ENCODE data around the gene PMEPA1. TPM values are rescaled to one million over a fixed set of nuclear protein-coding genes. Genes with fewer than 3 reads are reported as not detected.

The PMEPA1 gene
- total and polyA plus RNA-seq, 7 experiments from 2014 or later = 0.44 to 10.0 (median 8.7) TPM

DNA sequence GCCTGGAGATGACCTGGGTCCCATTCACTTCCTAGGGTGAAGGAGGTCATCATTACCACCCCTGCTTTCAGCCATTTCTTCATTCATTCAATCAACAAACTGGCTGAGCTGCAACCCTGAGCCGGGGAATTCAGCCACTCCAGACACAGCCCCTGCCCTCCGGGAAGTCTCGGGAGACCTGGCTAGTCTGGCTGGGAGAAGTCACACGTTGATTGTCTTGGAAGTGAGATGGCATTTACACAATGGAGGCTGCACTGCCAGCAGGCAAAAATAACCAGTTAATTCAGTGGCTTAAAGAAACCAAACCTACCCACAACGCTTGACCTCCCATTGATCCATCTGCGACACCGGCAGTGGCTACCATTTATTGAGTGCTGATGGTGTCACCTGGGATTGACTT lies 2.0 kb upstream of the PMEPA1 start:
- peak overlapping the region in 4 of 10 donors; percentile 43 to 93 (median 68) for H3K4me3 Mint-ChIP-seq
- ChIA-PET CTCF (interaction anchor here (1.1 kb wide), 1 partner anchor 62 kb away, joined by 3 read pairs; no protein-coding TSS in a partner anchor), POLR2A (interaction anchor here (3.0 kb wide), 1 partner anchor 82 kb away, joined by 36 read pairs; no protein-coding TSS in a partner anchor)
- ATAC-seq = no peak
- peaks cover 15 to 54% (median 44%) of the 10 kb centered on the region in 7 donors for H3K4me1 Mint-ChIP-seq
- DNase-seq = no peak
- Histone ChIP-seq H3K9me3 (ENCODE audit: control insufficient read depth in 2 of 3, low read length in 3 of 3) (no peaks in the 10 kb centered on the region), H3K4me1 (ENCODE audit: control insufficient read depth in 2 of 2, insufficient read depth in 2 of 2, low read length in 2 of 2) (peaks cover 11 to 23% of the 10 kb centered on the region in 2 donors), H3K36me3 (ENCODE audit: control insufficient read depth in 2 of 3, insufficient read depth in 3 of 3, low read length in 3 of 3) (peaks cover 0 to 4% (median 0%) of the 10 kb centered on the region in 3 experiments), H3K27me3 (ENCODE audit: control insufficient read depth in 2 of 2, insufficient read depth in 2 of 2, low read length in 2 of 2) (peaks cover 0 to 7% of the 10 kb centered on the region in 2 donors), H3K4me3 (ENCODE audit: low read length) (no peak overlapping the region), H3K27ac (ENCODE audit: low read depth, low read length) (no peak overlapping the region)
- no peaks in the 10 kb centered on the region for H3K9me3 Mint-ChIP-seq
- H3K36me3 Mint-ChIP-seq = peaks cover 0 to 2% (median 0%) of the 10 kb centered on the region in 5 donors
- H3K27me3 Mint-ChIP-seq = peaks cover 0 to 46% (median 0%) of the 10 kb centered on the region in 5 donors
- intact Hi-C loops (cut with micrococcal nuclease) = loop anchor here (2.0 to 10.0 kb wide), 8 partner anchors 37 to 1245 kb away; partner anchors contain the start of genes RAB22A (in 1 of the 2), RAE1 (in 1 of the 2), RBM38 (in 1 of the 2) and RTF2 (in 1 of the 2)
- H3K27ac Mint-ChIP-seq = peak overlapping the region in 7 of 9 donors; percentile 52 to 96 (median 82)

- Histone ChIP-seq H3K27ac (ENCODE audit: low read depth, low read length) (peak overlapping the region; percentile 88), H3K9me3 (ENCODE audit: control insufficient read depth in 2 of 3, low read length in 3 of 3) (no peaks in the 10 kb centered on the region), H3K27me3 (ENCODE audit: control insufficient read depth in 2 of 2, insufficient read depth in 2 of 2, low read length in 2 of 2) (peaks cover 0 to 7% of the 10 kb centered on the region in 2 donors), H3K4me3 (ENCODE audit: low read length) (peak overlapping the region; percentile 98), H3K4me1 (ENCODE audit: control insufficient read depth in 2 of 2, insufficient read depth in 2 of 2, low read length in 2 of 2) (peaks cover 11 to 23% of the 10 kb centered on the region in 2 donors), H3K36me3 (ENCODE audit: control insufficient read depth in 2 of 3, insufficient read depth in 3 of 3, low read length in 3 of 3) (peaks cover 0 to 4% (median 0%) of the 10 kb centered on the region in 3 experiments)
- no peak for DNase-seq
- intact Hi-C loops (cut with micrococcal nuclease) = loop anchor here (2.0 to 10.0 kb wide), 8 partner anchors 37 to 1244 kb away; partner anchors contain the start of genes RAB22A (in 1 of the 2), RAE1 (in 1 of the 2), RBM38 (in 1 of the 2) and RTF2 (in 1 of the 2)
- Mint-ChIP-seq H3K4me3 (peak overlapping the region in 9 of 10 donors; percentile 82 to 96 (median 93)), H3K27ac (peak overlapping the region in 8 of 9 donors; percentile 94 to 96 (median 96)), H3K4me1 (peaks cover 15 to 54% (median 44%) of the 10 kb centered on the region in 7 donors), H3K36me3 (peaks cover 0 to 2% (median 0%) of the 10 kb centered on the region in 5 donors), H3K27me3 (peaks cover 0 to 45% (median 0%) of the 10 kb centered on the region in 5 donors), H3K9me3 (no peaks in the 10 kb centered on the region)
- ChIA-PET POLR2A (interaction anchor here (0.9 to 3.4 kb wide), 4 partner anchors 12 to 92 kb away, joined by 3 to 36 read pairs (median 10); partner anchors contain the start of gene ZBP1), CTCF (interaction anchor here (0.6 to 1.9 kb wide), 3 partner anchors 17 to 92 kb away, joined by 3 to 4 read pairs (median 4); no protein-coding TSS in a partner anchor)
- no peak for ATAC-seq
Observed at GRCh38 chr20:57711311-57711712, 1.5 kb upstream of the PMEPA1 start.

DNA sequence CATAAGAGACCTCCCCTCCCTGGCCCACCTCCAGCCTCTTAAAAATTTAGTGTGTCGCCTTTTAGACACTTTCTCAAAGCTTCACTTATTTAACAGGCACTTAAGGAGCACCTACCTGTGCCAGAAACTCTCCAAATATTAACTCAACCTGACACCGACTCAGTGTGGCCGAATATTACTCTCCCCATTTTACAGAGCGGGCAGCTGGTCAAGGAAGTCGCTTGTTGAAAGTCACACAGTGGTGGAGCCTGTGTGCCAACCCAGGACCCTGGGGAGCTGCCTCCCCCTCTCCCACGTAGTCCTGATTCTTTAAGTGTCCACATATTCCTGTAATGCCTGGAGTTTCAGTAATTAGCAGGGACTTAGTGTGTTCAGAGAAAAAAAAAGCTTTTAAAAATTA lies 1.0 kb upstream of the PMEPA1 start:
- CTCF ChIA-PET = interaction anchor here (0.6 to 1.9 kb wide), 3 partner anchors 16 to 92 kb away, joined by 3 to 4 read pairs (median 4); no protein-coding TSS in a partner anchor
- DNase-seq (no peak), ATAC-seq (no peak)
- intact Hi-C loops (cut with micrococcal nuclease) = loop anchor here (1.0 to 10.0 kb wide), 14 partner anchors 7 to 1412 kb away; partner anchors contain the start of genes RAB22A (in 1 of the 2), RAE1 (in 1 of the 2), RBM38 (in 1 of the 2) and RTF2 (in 1 of the 2)
- H3K27ac Mint-ChIP-seq = peak overlapping the region in 8 of 9 donors; percentile 94 to 96 (median 96)
- peak overlapping the region; percentile 98 for H3K4me3 ChIP-seq (ENCODE audit: low read length)
- peak overlapping the region; percentile 48 to 96 (median 93) for H3K4me3 Mint-ChIP-seq
- H3K9me3 ChIP-seq (ENCODE audit: control insufficient read depth in 2 of 3, low read length in 3 of 3) = no peaks in the 10 kb centered on the region
- H3K27me3 ChIP-seq (ENCODE audit: control insufficient read depth in 2 of 2, insufficient read depth in 2 of 2, low read length in 2 of 2) = peaks cover 0 to 7% of the 10 kb centered on the region in 2 donors
- POLR2A ChIA-PET = interaction anchor here (0.9 to 3.4 kb wide), 6 partner anchors 8 to 92 kb away, joined by 3 to 36 read pairs (median 7); partner anchors contain the start of gene ZBP1
- peak overlapping the region; percentile 88 for H3K27ac ChIP-seq (ENCODE audit: low read depth, low read length)
- peaks cover 11 to 23% of the 10 kb centered on the region in 2 donors for H3K4me1 ChIP-seq (ENCODE audit: control insufficient read depth in 2 of 2, insufficient read depth in 2 of 2, low read length in 2 of 2)
- peaks cover 0 to 4% (median 0%) of the 10 kb centered on the region in 3 experiments for H3K36me3 ChIP-seq (ENCODE audit: control insufficient read depth in 2 of 3, insufficient read depth in 3 of 3, low read length in 3 of 3)
- peaks cover 15 to 57% (median 44%) of the 10 kb centered on the region in 7 donors for H3K4me1 Mint-ChIP-seq
- peaks cover 0 to 47% (median 0%) of the 10 kb centered on the region in 5 donors for H3K27me3 Mint-ChIP-seq
- peaks cover 0 to 2% (median 0%) of the 10 kb centered on the region in 5 donors for H3K36me3 Mint-ChIP-seq
- H3K9me3 Mint-ChIP-seq = no peaks in the 10 kb centered on the region

DNA sequence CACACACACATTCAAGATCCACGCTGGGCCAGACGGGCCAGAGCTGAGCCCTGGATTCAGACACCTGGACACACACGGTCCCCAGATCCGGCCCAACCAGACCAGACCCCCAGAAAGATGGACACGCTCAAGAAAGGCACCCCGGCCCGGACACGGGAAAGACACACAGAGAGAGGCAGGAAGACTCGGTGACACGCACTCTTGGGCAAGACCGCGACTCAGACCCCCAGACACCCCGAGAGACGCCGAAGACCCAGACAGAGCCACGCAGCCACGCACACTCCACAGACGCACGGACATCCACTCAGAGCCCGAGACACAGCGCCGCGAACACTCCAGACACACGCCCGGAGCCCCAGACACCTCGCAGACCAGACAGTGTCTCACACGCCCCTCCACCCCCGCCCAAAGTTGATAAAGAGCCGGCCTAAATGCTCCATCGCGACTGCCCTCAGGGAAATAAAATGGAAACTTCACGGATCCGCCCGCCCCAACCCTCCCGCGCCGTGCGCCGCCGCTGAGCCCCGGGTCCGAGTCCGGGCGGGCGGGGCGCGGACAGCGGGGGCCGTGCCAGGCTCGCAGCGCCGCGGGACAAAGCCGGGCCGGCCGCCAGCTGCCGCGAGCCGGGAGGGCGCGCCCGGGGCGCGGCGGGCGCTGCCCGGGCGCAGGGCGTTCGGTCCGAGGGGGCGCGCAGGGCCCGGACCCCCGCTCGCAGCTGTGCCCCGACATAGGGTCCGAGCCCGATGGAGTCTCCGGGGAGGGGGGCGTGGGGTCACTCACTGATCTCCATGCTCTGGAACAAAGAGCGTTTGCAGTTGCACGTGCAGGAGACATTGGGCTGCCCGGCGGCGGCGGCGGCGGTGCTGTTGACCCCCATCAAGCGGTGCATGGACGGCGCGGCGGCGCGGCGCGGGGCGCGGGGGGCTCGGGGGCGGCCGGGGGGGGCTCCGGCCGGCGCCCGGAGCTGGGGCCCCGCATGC lies 831 bp downstream of the PMEPA1 start:
- H3K4me1 Mint-ChIP-seq = peaks cover 15 to 55% (median 44%) of the 10 kb centered on the region in 7 donors
- intact Hi-C loops (cut with micrococcal nuclease) = no loop called here
- peak overlapping the region; percentile 37 for H3K27ac ChIP-seq (ENCODE audit: low read depth, low read length)
- POLR2A ChIA-PET = interaction anchor here (0.8 to 3.4 kb wide), 4 partner anchors 9 to 319 kb away, joined by 3 to 36 read pairs (median 14); partner anchors contain the start of gene ZBP1
- ATAC-seq (no peak), DNase-seq (peak in 3 of 9 donors; percentile 7 to 55 (median 25))
- H3K4me3 Mint-ChIP-seq = peak overlapping the region; percentile 82 to 97 (median 90)
- H3K9me3 Mint-ChIP-seq = no peaks in the 10 kb centered on the region
- H3K9me3 ChIP-seq (ENCODE audit: control insufficient read depth in 2 of 3, low read length in 3 of 3) = no peaks in the 10 kb centered on the region
- peaks cover 0 to 51% (median 0%) of the 10 kb centered on the region in 5 donors for H3K27me3 Mint-ChIP-seq
- H3K36me3 ChIP-seq (ENCODE audit: control insufficient read depth in 2 of 3, insufficient read depth in 3 of 3, low read length in 3 of 3) = peaks cover 0 to 4% (median 0%) of the 10 kb centered on the region in 3 experiments
- H3K4me1 ChIP-seq (ENCODE audit: control insufficient read depth in 2 of 2, insufficient read depth in 2 of 2, low read length in 2 of 2) = peaks cover 11 to 23% of the 10 kb centered on the region in 2 donors
- H3K27ac Mint-ChIP-seq = peak overlapping the region; percentile 23 to 97 (median 93)
- H3K27me3 ChIP-seq (ENCODE audit: control insufficient read depth in 2 of 2, insufficient read depth in 2 of 2, low read length in 2 of 2) = peaks cover 0 to 7% of the 10 kb centered on the region in 2 donors
- H3K4me3 ChIP-seq (ENCODE audit: low read length) = peak overlapping the region; percentile 24
- CTCF ChIA-PET = no interaction called here
- peaks cover 0 to 2% (median 0%) of the 10 kb centered on the region in 5 donors for H3K36me3 Mint-ChIP-seq

- ATAC-seq = no peak
- peaks cover 0 to 2% (median 0%) of the 10 kb centered on the region in 5 donors for H3K36me3 Mint-ChIP-seq
- intact Hi-C loops (cut with micrococcal nuclease) = no loop called here
- peaks cover 0 to 51% (median 0%) of the 10 kb centered on the region in 5 donors for H3K27me3 Mint-ChIP-seq
- H3K4me3 Mint-ChIP-seq = peak overlapping the region; percentile 82 to 97 (median 90)
- ChIA-PET CTCF (interaction anchor here (1.3 kb wide), 1 partner anchor 85 kb away, joined by 3 read pairs; no protein-coding TSS in a partner anchor), POLR2A (interaction anchor here (3.4 kb wide), 1 partner anchor 89 kb away, joined by 18 read pairs; the partner anchor contains the start of gene ZBP1)
- H3K4me3 ChIP-seq (ENCODE audit: low read length) = peak overlapping the region; percentile 24
- H3K27ac ChIP-seq (ENCODE audit: low read depth, low read length) = no peak overlapping the region
- H3K9me3 Mint-ChIP-seq = no peaks in the 10 kb centered on the region
- H3K9me3 ChIP-seq (ENCODE audit: control insufficient read depth in 2 of 3, low read length in 3 of 3) = no peaks in the 10 kb centered on the region
- DNase-seq = peak in 2 of 9 donors; percentile 6 to 18
- H3K36me3 ChIP-seq (ENCODE audit: control insufficient read depth in 2 of 3, insufficient read depth in 3 of 3, low read length in 3 of 3) = peaks cover 0 to 4% (median 0%) of the 10 kb centered on the region in 3 experiments
- peaks cover 0 to 7% of the 10 kb centered on the region in 2 donors for H3K27me3 ChIP-seq (ENCODE audit: control insufficient read depth in 2 of 2, insufficient read depth in 2 of 2, low read length in 2 of 2)
- peaks cover 11 to 23% of the 10 kb centered on the region in 2 donors for H3K4me1 ChIP-seq (ENCODE audit: control insufficient read depth in 2 of 2, insufficient read depth in 2 of 2, low read length in 2 of 2)
- peaks cover 15 to 50% (median 41%) of the 10 kb centered on the region in 7 donors for H3K4me1 Mint-ChIP-seq
- peak overlapping the region; percentile 23 to 97 (median 93) for H3K27ac Mint-ChIP-seq
Observed at GRCh38 chr20:57707849-57708693, 1.7 kb downstream of the PMEPA1 start.

Measured in naive thymus-derived CD4-positive, alpha-beta T cell (primary cell).